HEK293 (cell line): ENCODE results near the gene C14orf93.

ENCODE experiments used
- CTCF ChIA-PET: fragments of 350-600 bp; formaldehyde crosslinking; extraction: SDS; loops from one replicate; lab custom pipeline; 2021; ENCODE audit warnings: antibody characterized with exemption; lab: Yijun Ruan, JAX
- POLR2A ChIA-PET: fragments of 300-600 bp; formaldehyde crosslinking; extraction: SDS; loops from one replicate; lab custom pipeline; 2020; ENCODE audit warnings: antibody characterized with exemption, inconsistent platforms; lab: Yijun Ruan, JAX
- H3K27ac ChIP-seq: fragments of 200-500 bp; sonication (Bioruptor generic); 2 replicates; pipeline ENCODE4 v1.5.1; 2014; ENCODE audit warnings: low read depth, low read length, control low read depth, inconsistent platforms; ENCODE audit errors: extremely low read depth
- H3K36me3 ChIP-seq, 2 experiments: fragments of 200-500 bp in 1 of 2; sonication (Bioruptor generic) in 1 of 2; 1 replicate in 1 of 2; 2 replicates in 1 of 2; pipeline ENCODE4 v1.5.1; 2014 to 2017; ENCODE audit warnings: inconsistent platforms in 2 of 2, low read length in 2 of 2; ENCODE audit not compliant: control insufficient read depth in 2 of 2, insufficient read depth in 1 of 2
- H3K4me1 ChIP-seq: fragments of 200-500 bp; sonication (Bioruptor generic); 2 replicates; pipeline ENCODE4 v1.5.1; 2014; ENCODE audit warnings: mild to moderate bottlenecking, low read length, inconsistent platforms; ENCODE audit not compliant: control insufficient read depth, insufficient read depth
- H3K4me3 ChIP-seq: 2 replicates; pipeline ENCODE4 v1.5.1; 2011; ENCODE audit warnings: low read depth, mild to moderate bottlenecking, control low read depth, low read length, moderate library complexity
- H3K9me3 ChIP-seq: fragments of 200-500 bp; sonication (Bioruptor generic); 2 replicates; pipeline ENCODE4 v1.5.1; 2014; ENCODE audit warnings: low read depth, low read length, inconsistent platforms; ENCODE audit not compliant: control insufficient read depth, insufficient read depth
- AEBP2 ChIP-seq: fragments of 450-650 bp; formaldehyde crosslinking; IDR thresholded peaks from 2 replicates; pipeline ENCODE4 v1.5.1; 2016; ENCODE audit warnings: missing biosample characterization, missing genetic modification characterization, borderline replicate concordance
- MYNN ChIP-seq: fragments of 450-650 bp; formaldehyde crosslinking; IDR thresholded peaks from 2 replicates; pipeline ENCODE4 v1.5.1; 2016; ENCODE audit warnings: missing biosample characterization, missing genetic modification characterization, borderline replicate concordance
- REPIN1 ChIP-seq: fragments of 450-650 bp; formaldehyde crosslinking; IDR thresholded peaks from 2 replicates; pipeline ENCODE4 v1.5.1; 2017; ENCODE audit warnings: missing biosample characterization, missing genetic modification characterization, low read depth
- ZBTB10 ChIP-seq: fragments of 450-650 bp; formaldehyde crosslinking; IDR thresholded peaks from 2 replicates; pipeline ENCODE4 v1.5.1; 2016; ENCODE audit warnings: missing biosample characterization, missing genetic modification characterization
- ZBTB48 ChIP-seq: fragments of 450-650 bp; formaldehyde crosslinking; IDR thresholded peaks from 2 replicates; pipeline ENCODE4 v1.5.1; 2016; ENCODE audit warnings: missing biosample characterization, missing genetic modification characterization
- ZNF146 ChIP-seq: fragments of 450-650 bp; formaldehyde crosslinking; IDR thresholded peaks from 2 replicates; pipeline ENCODE4 v1.5.1; 2016; ENCODE audit warnings: missing biosample characterization, missing genetic modification characterization
- ZNF223 ChIP-seq: fragments of 450-650 bp; formaldehyde crosslinking; IDR thresholded peaks from 2 replicates; pipeline ENCODE4 v1.5.1; 2016; ENCODE audit warnings: missing biosample characterization, missing genetic modification characterization
- ZNF292 ChIP-seq: fragments of 450-650 bp; formaldehyde crosslinking; IDR thresholded peaks from 2 replicates; pipeline ENCODE4 v1.5.1; 2016; ENCODE audit warnings: low read depth, missing biosample characterization, missing genetic modification characterization, borderline replicate concordance
- ZNF354C ChIP-seq: fragments of 450-650 bp; formaldehyde crosslinking; IDR thresholded peaks from 2 replicates; pipeline ENCODE4 v1.5.1; 2016; ENCODE audit warnings: missing biosample characterization, missing genetic modification characterization, low read depth, borderline replicate concordance
- ZNF37A ChIP-seq: fragments of 450-650 bp; IDR thresholded peaks from 2 replicates; pipeline ENCODE4 v1.5.1; 2018; ENCODE audit warnings: missing biosample characterization, missing genetic modification characterization
- ZNF501 ChIP-seq: fragments of 450-650 bp; formaldehyde crosslinking; IDR thresholded peaks from 2 replicates; pipeline ENCODE4 v1.5.1; 2016; ENCODE audit warnings: missing biosample characterization, missing genetic modification characterization
- ZNF510 ChIP-seq: fragments of 450-650 bp; formaldehyde crosslinking; IDR thresholded peaks from 2 replicates; pipeline ENCODE4 v1.5.1; 2018; ENCODE audit warnings: mild to moderate bottlenecking, missing genetic modification characterization, missing biosample characterization; ENCODE audit not compliant: insufficient replicate concordance
- ZNF521 ChIP-seq: fragments of 450-650 bp; formaldehyde crosslinking; IDR thresholded peaks from 2 replicates; pipeline ENCODE4 v1.5.1; 2017; ENCODE audit warnings: missing biosample characterization, mild to moderate bottlenecking, missing genetic modification characterization
- ZNF548 ChIP-seq: fragments of 450-650 bp; formaldehyde crosslinking; IDR thresholded peaks from 2 replicates; pipeline ENCODE4 v1.5.1; 2016; ENCODE audit warnings: missing biosample characterization, missing genetic modification characterization
- ZNF610 ChIP-seq: fragments of 450-650 bp; formaldehyde crosslinking; IDR thresholded peaks from 2 replicates; pipeline ENCODE4 v1.5.1; 2016; ENCODE audit warnings: missing biosample characterization, missing genetic modification characterization, borderline replicate concordance
- ZNF621 ChIP-seq: fragments of 450-650 bp; formaldehyde crosslinking; IDR thresholded peaks from 2 replicates; pipeline ENCODE4 v1.5.1; 2017; ENCODE audit warnings: missing biosample characterization, missing genetic modification characterization
- TF ChIP-seq, protein P1 (sequence below): fragments of 450-650 bp; formaldehyde crosslinking; optimal IDR thresholded peaks from 2 replicates; pipeline ENCODE3; 2016; ENCODE audit warnings: missing biosample characterization, mild to moderate bottlenecking, missing genetic modification characterization

The C14orf93 gene

DNA sequence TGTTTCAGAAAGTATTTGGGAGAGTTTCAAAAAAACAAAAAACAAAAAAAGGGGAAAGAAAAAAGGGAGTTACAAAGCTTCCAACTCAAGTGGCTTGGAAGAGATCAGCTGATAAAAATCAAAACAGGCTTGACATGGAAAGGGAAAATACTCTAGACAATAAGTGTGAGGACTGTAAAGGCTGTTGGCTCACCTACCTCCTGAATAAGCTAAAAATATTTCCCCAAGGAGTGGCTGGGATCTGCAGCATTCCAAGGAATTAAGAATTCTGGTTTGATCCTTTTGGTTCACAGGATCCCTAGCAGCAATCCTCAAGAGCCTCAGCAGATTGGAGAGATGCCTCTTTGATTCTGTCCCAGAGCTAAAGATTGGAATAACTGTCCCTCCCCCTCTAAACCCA is 16.4 kb downstream of the C14orf93 start:
- H3K4me1 ChIP-seq = peaks cover 7% of the 10 kb centered on the region
- H3K27ac ChIP-seq = no peak overlapping the region
- no peaks in the 10 kb centered on the region for H3K9me3 ChIP-seq
- CTCF ChIA-PET = interaction anchor here (0.7 to 17.9 kb wide), 11 partner anchors 8 to 831 kb away, joined by 3 to 469 read pairs (median 7); partner anchors contain the start of genes CDH24 and PSMB11
- POLR2A ChIA-PET = interaction anchor here (0.6 to 5.2 kb wide), 5 partner anchors 13 to 1109 kb away, joined by 3 to 50 read pairs (median 4); partner anchors contain the start of gene HAUS4
- peaks cover 0 to 17% of the 10 kb centered on the region in 2 experiments; a peak in 2 of 3 replicates for H3K36me3 ChIP-seq
- H3K4me3 ChIP-seq = no peak overlapping the region
- no peak for TF ChIP-seq ZBTB48 (tag by site-specific recombination)
- TF ChIP-seq, protein P1, sequence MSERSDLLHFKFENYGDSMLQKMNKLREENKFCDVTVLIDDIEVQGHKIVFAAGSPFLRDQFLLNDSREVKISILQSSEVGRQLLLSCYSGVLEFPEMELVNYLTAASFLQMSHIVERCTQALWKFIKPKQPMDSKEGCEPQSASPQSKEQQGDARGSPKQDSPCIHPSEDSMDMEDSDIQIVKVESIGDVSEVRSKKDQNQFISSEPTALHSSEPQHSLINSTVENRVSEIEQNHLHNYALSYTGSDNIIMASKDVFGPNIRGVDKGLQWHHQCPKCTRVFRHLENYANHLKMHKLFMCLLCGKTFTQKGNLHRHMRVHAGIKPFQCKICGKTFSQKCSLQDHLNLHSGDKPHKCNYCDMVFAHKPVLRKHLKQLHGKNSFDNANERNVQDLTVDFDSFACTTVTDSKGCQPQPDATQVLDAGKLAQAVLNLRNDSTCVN (tag by site-specific recombination) = no peak
- TF ChIP-seq ZNF501 (tag by site-specific recombination) = no peak
- TF ChIP-seq ZBTB10 (tag by site-specific recombination) = no peak
- TF ChIP-seq ZNF354C (tag by site-specific recombination) = no peak
- no peak for TF ChIP-seq ZNF521 (tag by site-specific recombination)
- no peak for TF ChIP-seq ZNF223 (tag by site-specific recombination)
- TF ChIP-seq ZNF292 (tag by site-specific recombination) = no peak
- TF ChIP-seq AEBP2 (tag by site-specific recombination) = no peak
- TF ChIP-seq REPIN1 = no peak
- TF ChIP-seq ZNF610 (tag by site-specific recombination) = no peak

GRCh38 chr14:22991852-22992251 is 18.1 kb downstream of the C14orf93 start:
- Histone ChIP-seq H3K9me3 (no peaks in the 10 kb centered on the region), H3K4me3 (no peak overlapping the region), H3K36me3 (peaks cover 0 to 26% of the 10 kb centered on the region in 2 experiments; a peak in 2 of 3 replicates), H3K27ac (no peak overlapping the region), H3K4me1 (peaks cover 3% of the 10 kb centered on the region)
- ChIA-PET POLR2A (interaction anchor here (1.2 to 3.2 kb wide), 2 partner anchors 10 to 67 kb away, joined by 4 to 10 read pairs; partner anchors contain the start of gene AJUBA), CTCF (interaction anchor here (0.7 to 17.9 kb wide), 6 partner anchors 13 to 76 kb away, joined by 3 to 469 read pairs (median 8); partner anchors contain the start of gene CDH24)
- TF ChIP-seq ZNF146 (tag by site-specific recombination) (no peak), ZNF548 (tag by site-specific recombination) (no peak), ZNF621 (tag by site-specific recombination) (no peak), ZNF510 (tag by site-specific recombination) (no peak), MYNN (no peak), ZNF37A (tag by site-specific recombination) (no peak)
